Measurements from ENCODE around the gene FAAP100. TPM values are rescaled to one million over a fixed set of nuclear protein-coding genes. Genes with fewer than 3 reads are reported as not detected.

The FAAP100 gene
- polyA plus RNA-seq, 1 of the 3 experiments (the other 2 are of a cell fraction), result 18.9 TPM

DNA sequence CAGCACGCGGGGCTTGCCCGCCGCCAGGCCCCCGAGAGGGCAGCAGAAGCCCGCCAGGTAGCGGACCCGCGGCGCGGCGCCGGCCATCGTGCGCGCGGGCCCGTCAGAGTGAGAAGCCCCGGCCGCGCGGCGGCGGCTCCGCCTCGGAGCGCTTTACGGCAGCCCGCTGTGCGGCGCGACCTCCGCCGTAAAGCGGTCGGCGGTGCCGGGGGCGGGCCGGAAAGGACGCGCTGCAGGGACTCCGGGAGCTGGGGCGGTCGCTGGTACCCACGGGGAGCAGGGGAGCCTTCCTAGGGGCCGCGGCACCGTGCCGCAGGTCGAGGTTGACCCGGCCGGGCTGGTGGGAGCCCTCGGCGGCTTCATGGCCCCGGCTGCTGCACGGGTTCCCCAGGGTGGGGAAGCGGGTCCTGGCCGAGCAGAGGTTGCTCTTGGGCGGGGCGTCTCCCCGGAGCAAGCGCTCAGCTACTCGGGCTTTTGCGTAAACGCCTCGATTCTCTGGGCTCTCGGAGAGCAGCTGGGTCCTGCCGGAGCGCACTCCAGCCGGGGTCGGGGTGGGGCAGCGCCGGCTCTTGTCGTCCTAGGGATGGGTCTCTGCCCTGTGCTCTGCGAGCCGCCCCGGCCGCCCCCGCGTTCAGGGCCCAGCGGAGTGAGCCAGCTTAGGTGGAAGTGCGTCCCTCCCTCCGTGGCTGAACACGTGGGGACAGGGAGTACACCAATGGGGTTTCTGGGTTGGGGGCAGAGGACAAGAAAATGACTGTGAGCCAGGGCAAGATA, at the start of gene FAAP100 (continued):
- TF ChIP-seq EZH2phosphoT487 (IDR thresholded peaks at IDR 0.05; ENCODE audit: borderline replicate concordance, low read depth), result no peak
- TF ChIP-seq USF1 (IDR thresholded peaks at IDR 0.05; ENCODE audit: borderline replicate concordance, low read depth), result peak; percentile 57; the same call in 1 of the 2 replicates
- TF ChIP-seq MEF2A (IDR thresholded peaks at IDR 0.05; ENCODE audit: borderline replicate concordance, low read depth), result peak; percentile 21; the same call in 1 of the 2 replicates
- TF ChIP-seq YY1 (IDR thresholded peaks at IDR 0.05; ENCODE audit: low read depth), result peak; percentile 40
- TF ChIP-seq, protein P1, sequence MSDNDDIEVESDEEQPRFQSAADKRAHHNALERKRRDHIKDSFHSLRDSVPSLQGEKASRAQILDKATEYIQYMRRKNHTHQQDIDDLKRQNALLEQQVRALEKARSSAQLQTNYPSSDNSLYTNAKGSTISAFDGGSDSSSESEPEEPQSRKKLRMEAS (IDR thresholded peaks at IDR 0.05; ENCODE audit: low read depth), result peak; percentile 67
- TF ChIP-seq ELF1 (IDR thresholded peaks at IDR 0.05), result peak; percentile 55
- no peak for TF ChIP-seq RAD21 (IDR thresholded peaks at IDR 0.05; ENCODE audit: low read length)

GRCh38 chr17:81601525-81602120, 49.5 kb upstream of the FAAP100 start:
- H3K9me2 ChIP-seq, result no peaks in the 10 kb centered on the region
- WGBS (ENCODE audit: low lambda C conversion rate), result 42% methylated on average over 9 of the region's 9 CpGs
- H3K4me2 ChIP-seq, result 0 out of 2 replicates have a peak overlapping the region, but pooled peaks have one; percentile 7
- H3K4me3 ChIP-seq (ENCODE audit: low read depth in 2 of 2, low read length in 1 of 2), result no peak overlapping the region
- peaks cover 33% of the 10 kb centered on the region for H4K20me1 ChIP-seq (ENCODE audit: insufficient read depth)
- H3K27ac ChIP-seq (ENCODE audit: low read depth in 2 of 2, low read length in 1 of 2), result peak overlapping the region in 1 of 2 experiments; percentile 31; a peak in 1 of 4 replicates
- H3K9me3 ChIP-seq, result no peaks in the 10 kb centered on the region
- peaks cover 2 to 20% of the 10 kb centered on the region in 2 experiments for H3K4me1 ChIP-seq (ENCODE audit: control insufficient read depth in 1 of 2, insufficient read depth in 2 of 2, low read depth in 1 of 2, low read length in 1 of 2)
- no peak overlapping the region for H2AFZ ChIP-seq (ENCODE audit: low read depth)
- TF ChIP-seq YY1 (IDR thresholded peaks at IDR 0.05; ENCODE audit: low read depth), result no peak
- no peak for TF ChIP-seq FOSL2 (IDR thresholded peaks at IDR 0.05; ENCODE audit: borderline replicate concordance, low read depth)
- TF ChIP-seq EZH2phosphoT487 (IDR thresholded peaks at IDR 0.05; ENCODE audit: borderline replicate concordance, low read depth), result no peak
- TF ChIP-seq RXRA (IDR thresholded peaks at IDR 0.05; ENCODE audit: borderline replicate concordance, low read depth), result no peak
- no peak for TF ChIP-seq TEAD4 (IDR thresholded peaks at IDR 0.05; ENCODE audit: borderline replicate concordance, insufficient read depth)
- TF ChIP-seq CTCF (IDR thresholded peaks at IDR 0.05), result peak; percentile 98
- no peak for TF ChIP-seq USF1 (IDR thresholded peaks at IDR 0.05; ENCODE audit: borderline replicate concordance, low read depth)
- TF ChIP-seq TAF1 (IDR thresholded peaks at IDR 0.05; ENCODE audit: borderline replicate concordance, low read depth, low read length), result no peak
- TF ChIP-seq TCF12 (IDR thresholded peaks at IDR 0.05), result no peak
- TF ChIP-seq MEF2A (IDR thresholded peaks at IDR 0.05; ENCODE audit: borderline replicate concordance, low read depth), result no peak
- TF ChIP-seq RAD21 (IDR thresholded peaks at IDR 0.05; ENCODE audit: low read length), result peak; percentile 92
- no peak for TF ChIP-seq FOXJ3 (CRISPR knock-in tag; IDR thresholded peaks at IDR 0.05)
- peak; percentile 79 for TF ChIP-seq SMC3 (IDR thresholded peaks at IDR 0.05; ENCODE audit: low read depth, low read length)
- TF ChIP-seq RFX5 (IDR thresholded peaks at IDR 0.05; ENCODE audit: low read length), result no peak
- TF ChIP-seq, protein P2, sequence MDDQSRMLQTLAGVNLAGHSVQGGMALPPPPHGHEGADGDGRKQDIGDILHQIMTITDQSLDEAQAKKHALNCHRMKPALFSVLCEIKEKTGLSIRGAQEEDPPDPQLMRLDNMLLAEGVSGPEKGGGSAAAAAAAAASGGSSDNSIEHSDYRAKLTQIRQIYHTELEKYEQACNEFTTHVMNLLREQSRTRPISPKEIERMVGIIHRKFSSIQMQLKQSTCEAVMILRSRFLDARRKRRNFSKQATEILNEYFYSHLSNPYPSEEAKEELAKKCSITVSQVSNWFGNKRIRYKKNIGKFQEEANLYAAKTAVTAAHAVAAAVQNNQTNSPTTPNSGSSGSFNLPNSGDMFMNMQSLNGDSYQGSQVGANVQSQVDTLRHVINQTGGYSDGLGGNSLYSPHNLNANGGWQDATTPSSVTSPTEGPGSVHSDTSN (IDR thresholded peaks at IDR 0.05), result no peak
- H3K79me2 ChIP-seq (ENCODE audit: insufficient read depth), result peaks cover 79% of the 10 kb centered on the region
- H3K9ac ChIP-seq, result no peak overlapping the region
- ChIA-PET POLR2A (no interaction called here), CTCF (interaction anchor here (0.6 to 3.2 kb wide), 75 partner anchors 8 to 485 kb away, joined by 3 to 55 read pairs (median 5); partner anchors contain the start of genes ARL16, CCDC137, HGS and NDUFAF8)
- peaks cover 64% of the 10 kb centered on the region for H3F3A ChIP-seq (replicated peaks; ENCODE audit: insufficient read depth)
- H3K27me3 ChIP-seq (ENCODE audit: insufficient read depth), result no peaks in the 10 kb centered on the region
- H3K36me3 ChIP-seq (replicated peaks in 1 of 2; ENCODE audit: control insufficient read depth in 1 of 2, insufficient read depth in 2 of 2, low read length in 1 of 2), result peaks cover 39 to 72% of the 10 kb centered on the region in 2 experiments
- peak; percentile 87 for DNase-seq
